ENCODE results near the gene MOCS2. TPM values are rescaled to one million over a fixed set of nuclear protein-coding genes. Genes with fewer than 3 reads are reported as not detected.

MOCS2 gene
- 10 to 100 TPM; 28.3 to 29.0 TPM for total RNA-seq

GRCh38 chr5:53109443-53110127, at the start of gene MOCS2:
TSS of gene MOCS2 (minus strand) at chr5:53109757. CDS start at chr5:53107174, 2,583 bp downstream.

Other genes starting within 250 kb of the MOCS2 start
- gene ITGA2, start 120.4 kb downstream of the MOCS2 start, total RNA-seq: 1 to 10 TPM; 5.0 TPM